GM21390 (cell line): ENCODE results near the gene PTPRK.
"Not testable (repeated sequence)": the region's sequence is repeated elsewhere in the genome, so short reads cannot be mapped to it uniquely, and the experiment has no call there.

Source experiments
- ATAC-seq: cut with Tn5 transposase; IDR thresholded peaks from one replicate; pipeline ENCODE4 v1.9.1; 2021; ENCODE audit not compliant: unreplicated experiment

Gene PTPRK

GRCh38 chr6:128446497-128446896 lies 73.9 kb downstream of the PTPRK start:
- no peak for ATAC-seq

GRCh38 chr6:128443553-128443952 lies 76.8 kb downstream of the PTPRK start:
- no peak for ATAC-seq

- ATAC-seq: no peak
These were observed 80.8 kb downstream of the PTPRK start for GRCh38 chr6:128439627-128440026.

GRCh38 chr6:128438393-128438792 lies 82.0 kb downstream of the PTPRK start:
- ATAC-seq: no peak

GRCh38 chr6:128437685-128438084 lies 82.7 kb downstream of the PTPRK start:
- ATAC-seq: no peak

GRCh38 chr6:128434752-128435151 lies 85.6 kb downstream of the PTPRK start:
- ATAC-seq: not testable (repeated sequence)

- no peak for ATAC-seq
These were observed 88.0 kb downstream of the PTPRK start for GRCh38 chr6:128432394-128432793.

- ATAC-seq: no peak
These were observed 93.3 kb downstream of the PTPRK start for GRCh38 chr6:128427139-128427538.

GRCh38 chr6:128425856-128426255 lies 94.5 kb downstream of the PTPRK start:
- no peak for ATAC-seq

- ATAC-seq: no peak
These were observed 97.5 kb downstream of the PTPRK start for GRCh38 chr6:128422871-128423270.

- ATAC-seq: no peak
These were observed 98.2 kb downstream of the PTPRK start for GRCh38 chr6:128422200-128422599.

- ATAC-seq: no peak
These were observed 98.6 kb downstream of the PTPRK start for GRCh38 chr6:128421788-128422187.

GRCh38 chr6:128417698-128418097 lies 102.7 kb downstream of the PTPRK start:
- ATAC-seq: no peak

GRCh38 chr6:128415387-128415786 lies 105.0 kb downstream of the PTPRK start:
- ATAC-seq: no peak

GRCh38 chr6:128414943-128415342 lies 105.5 kb downstream of the PTPRK start:
- no peak for ATAC-seq

GRCh38 chr6:128413291-128413690 lies 107.1 kb downstream of the PTPRK start:
- ATAC-seq: no peak

- ATAC-seq: no peak
These were observed 107.7 kb downstream of the PTPRK start for GRCh38 chr6:128412680-128413079.

GRCh38 chr6:128410584-128410983 lies 109.8 kb downstream of the PTPRK start:
- ATAC-seq: no peak

GRCh38 chr6:128409003-128409402 lies 111.4 kb downstream of the PTPRK start:
- ATAC-seq: no peak

- ATAC-seq: no peak
These were observed 113.9 kb downstream of the PTPRK start for GRCh38 chr6:128406453-128406852.

GRCh38 chr6:128403618-128404444 lies 116.6 kb downstream of the PTPRK start:
- ATAC-seq: no peak

- ATAC-seq: no peak
These were observed 119.5 kb downstream of the PTPRK start for GRCh38 chr6:128400875-128401274.

- no peak for ATAC-seq
These were observed 122.4 kb downstream of the PTPRK start for GRCh38 chr6:128397996-128398395.
